Keratinocyte (primary cell): ENCODE data around the gene UCK2. TPM values are rescaled to one million over a fixed set of nuclear protein-coding genes. Genes with fewer than 3 reads are reported as not detected.

Experiments used
- DNase-seq: peaks from one replicate; pipeline ENCODE4 v3.0.0-alpha.2; 2011; ENCODE audit warnings: low read depth, missing footprints, low spot score
- FAIRE-seq: peaks from 2 replicates; lab custom pipeline; 2011; peaks lifted over from hg19 to GRCh38; lab: Jason Lieb, UNC
- H2AFZ ChIP-seq: 2 replicates; pipeline ENCODE4 v1.6.0; 2012; ENCODE audit warnings: low read length, control low read depth, inconsistent platforms; ENCODE audit not compliant: control insufficient read depth
- H3K27ac ChIP-seq: 2 replicates; pipeline ENCODE4 v1.5.1; 2011; ENCODE audit warnings: low read length; ENCODE audit not compliant: control insufficient read depth, insufficient read depth
- H3K27me3 ChIP-seq: 3 replicates; pipeline ENCODE4 v1.6.0; 2011; ENCODE audit warnings: low read length; ENCODE audit not compliant: control insufficient read depth, insufficient read depth; ENCODE audit errors: extremely low read depth
- H3K36me3 ChIP-seq, 2 experiments: 2 replicates in 1 of 2; 3 replicates in 1 of 2; pipeline ENCODE4 v1.5.1; 2011; ENCODE audit warnings: low read length in 2 of 2, mild to moderate bottlenecking in 1 of 2; ENCODE audit not compliant: control insufficient read depth in 2 of 2, insufficient read depth in 2 of 2; ENCODE audit errors: extremely low read depth in 1 of 2
- H3K4me1 ChIP-seq: 3 replicates; pipeline ENCODE4 v1.5.1; 2011; ENCODE audit warnings: low read length; ENCODE audit not compliant: control insufficient read depth, insufficient read depth; ENCODE audit errors: extremely low read depth
- H3K4me2 ChIP-seq: 3 replicates; pipeline ENCODE4 v1.6.0; 2011; ENCODE audit warnings: low read depth, low read length; ENCODE audit not compliant: control insufficient read depth, insufficient read depth; ENCODE audit errors: extremely low read depth
- H3K4me3 ChIP-seq, 3 experiments: fragments of 200-600 bp in 1 of 3; sonication (generic) in 1 of 3; 2 replicates in 2 of 3; 3 replicates in 1 of 3; pipeline ENCODE4 v1.5.1; 2011 to 2016; ENCODE audit warnings: low read length in 3 of 3, mild to moderate bottlenecking in 3 of 3, control low read depth in 2 of 3, inconsistent platforms in 1 of 3, low read depth in 1 of 3, mixed read lengths in 1 of 3, mixed run types in 1 of 3, moderate library complexity in 1 of 3; ENCODE audit not compliant: control insufficient read depth in 2 of 3, insufficient read depth in 2 of 3; ENCODE audit errors: extremely low read depth in 1 of 3
- H3K79me2 ChIP-seq: 2 replicates; pipeline ENCODE4 v1.6.0; 2012; ENCODE audit warnings: low read length; ENCODE audit not compliant: control insufficient read depth, insufficient read depth
- H3K9ac ChIP-seq: 3 replicates; pipeline ENCODE4 v1.6.0; 2011; ENCODE audit warnings: low read length; ENCODE audit not compliant: control insufficient read depth, insufficient read depth; ENCODE audit errors: extremely low read depth
- H3K9me1 ChIP-seq: 3 replicates; pipeline ENCODE4 v1.6.0; 2011; ENCODE audit warnings: low read length; ENCODE audit not compliant: control insufficient read depth, insufficient read depth; ENCODE audit errors: extremely low read depth
- H3K9me3 ChIP-seq: 2 replicates; pipeline ENCODE4 v1.5.1; 2012; ENCODE audit warnings: low read depth, low read length; ENCODE audit not compliant: control insufficient read depth
- H4K20me1 ChIP-seq: 3 replicates; pipeline ENCODE4 v1.6.0; 2011; ENCODE audit warnings: low read length; ENCODE audit not compliant: control insufficient read depth, insufficient read depth; ENCODE audit errors: extremely low read depth
- EZH2 ChIP-seq: IDR thresholded peaks from one replicate; pipeline ENCODE4 v1.6.1; 2012; ENCODE audit warnings: inconsistent platforms, mild to moderate bottlenecking, low read length, moderate library complexity
- dilution Hi-C: fragments of 300-500 bp; cut with MboI; formaldehyde crosslinking; loops from one replicate; pipeline ENCODE4 v1.7.0; 2020; ENCODE audit warnings: low sequenced_read_pairs; ENCODE audit not compliant: extremely low pct_ligation_motif_present
- polyA plus RNA-seq, 5 experiments: library from polyadenylated mRNA; depleted of rRNA in 3 of 5; stranded (reverse) in 3 of 5; stranded (forward) in 1 of 5; unstranded in 1 of 5; fragments of >200 nt; gene quantifications; 1 replicate in 1 of 5; 2 replicates in 3 of 5; 3 replicates in 1 of 5; pipeline versions ENCODE4 v1.2.1 to v1.2.3, GENCODE V29; 2011 to 2012; ENCODE audit warnings: missing spikeins in 2 of 5, low read depth in 1 of 5, low replicate concordance in 1 of 5
- TF ChIP-seq, protein P1 (sequence below), 3 experiments: IDR thresholded peaks in 1 of 3; conservative IDR thresholded peaks in 1 of 3; optimal IDR thresholded peaks in 1 of 3; 2 replicates in 2 of 3; 3 replicates in 1 of 3; pipeline versions ENCODE3 to v1.5.1; 2011; ENCODE audit warnings: low read length in 3 of 3, mild to moderate bottlenecking in 3 of 3, moderate library complexity in 2 of 3, control low read depth in 1 of 3, inconsistent platforms in 1 of 3; ENCODE audit not compliant: insufficient read depth in 2 of 3; ENCODE audit errors: extremely low read depth in 1 of 3

The UCK2 gene
- polyA plus RNA-seq, 1 donor (not counting 4 experiments of a cell fraction or from before 2014, with no cell fraction given) = 71.9 TPM

DNA sequence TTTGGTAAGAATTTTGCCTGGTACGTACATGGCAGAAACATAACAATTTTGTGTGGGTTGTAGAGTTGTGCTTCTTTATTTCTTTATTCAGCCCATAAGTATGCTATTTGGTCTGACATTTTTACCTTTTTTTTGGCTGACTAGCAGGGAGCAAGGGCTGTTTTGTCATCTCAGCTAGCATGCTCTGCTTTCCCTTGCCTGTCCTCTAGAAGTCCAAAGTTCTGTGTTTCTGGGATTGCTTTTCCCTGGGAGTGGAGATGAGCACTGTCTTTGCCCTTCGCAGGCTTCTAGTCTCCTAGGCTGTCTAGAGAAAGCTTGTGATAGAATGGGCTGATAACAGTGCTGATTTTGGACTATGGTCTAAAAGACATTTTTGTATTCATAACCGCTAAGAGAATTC lies 7.5 kb downstream of the UCK2 start:
- Histone ChIP-seq H3K27me3 (no peaks in the 10 kb centered on the region), H3K36me3 (peaks cover 1 to 3% of the 10 kb centered on the region in 2 experiments), H4K20me1 (peaks cover 17% of the 10 kb centered on the region), H3K9me3 (no peaks in the 10 kb centered on the region), H2AFZ (no peak overlapping the region), H3K9me1 (no peaks in the 10 kb centered on the region), H3K27ac (no peak overlapping the region), H3K4me1 (peaks cover under 1% of the 10 kb centered on the region), H3K79me2 (peaks cover 97% of the 10 kb centered on the region), H3K4me2 (no peak overlapping the region), H3K4me3 (no peak overlapping the region), H3K9ac (no peak overlapping the region)
- DNase-seq (no peak), FAIRE-seq (no peak)
- no peak for TF ChIP-seq EZH2
- TF ChIP-seq, protein P1, sequence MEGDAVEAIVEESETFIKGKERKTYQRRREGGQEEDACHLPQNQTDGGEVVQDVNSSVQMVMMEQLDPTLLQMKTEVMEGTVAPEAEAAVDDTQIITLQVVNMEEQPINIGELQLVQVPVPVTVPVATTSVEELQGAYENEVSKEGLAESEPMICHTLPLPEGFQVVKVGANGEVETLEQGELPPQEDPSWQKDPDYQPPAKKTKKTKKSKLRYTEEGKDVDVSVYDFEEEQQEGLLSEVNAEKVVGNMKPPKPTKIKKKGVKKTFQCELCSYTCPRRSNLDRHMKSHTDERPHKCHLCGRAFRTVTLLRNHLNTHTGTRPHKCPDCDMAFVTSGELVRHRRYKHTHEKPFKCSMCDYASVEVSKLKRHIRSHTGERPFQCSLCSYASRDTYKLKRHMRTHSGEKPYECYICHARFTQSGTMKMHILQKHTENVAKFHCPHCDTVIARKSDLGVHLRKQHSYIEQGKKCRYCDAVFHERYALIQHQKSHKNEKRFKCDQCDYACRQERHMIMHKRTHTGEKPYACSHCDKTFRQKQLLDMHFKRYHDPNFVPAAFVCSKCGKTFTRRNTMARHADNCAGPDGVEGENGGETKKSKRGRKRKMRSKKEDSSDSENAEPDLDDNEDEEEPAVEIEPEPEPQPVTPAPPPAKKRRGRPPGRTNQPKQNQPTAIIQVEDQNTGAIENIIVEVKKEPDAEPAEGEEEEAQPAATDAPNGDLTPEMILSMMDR (optimal IDR thresholded peaks at IDR 0.05 in 1 of 3, IDR thresholded peaks at IDR 0.05 in 1 of 3, conservative IDR thresholded peaks at IDR 0.05 in 1 of 3; ENCODE audit: extremely low read depth in 1 of 3, insufficient read depth in 2 of 3, low read length in 3 of 3) = no peak
- dilution Hi-C loops = no loop called here

DNA sequence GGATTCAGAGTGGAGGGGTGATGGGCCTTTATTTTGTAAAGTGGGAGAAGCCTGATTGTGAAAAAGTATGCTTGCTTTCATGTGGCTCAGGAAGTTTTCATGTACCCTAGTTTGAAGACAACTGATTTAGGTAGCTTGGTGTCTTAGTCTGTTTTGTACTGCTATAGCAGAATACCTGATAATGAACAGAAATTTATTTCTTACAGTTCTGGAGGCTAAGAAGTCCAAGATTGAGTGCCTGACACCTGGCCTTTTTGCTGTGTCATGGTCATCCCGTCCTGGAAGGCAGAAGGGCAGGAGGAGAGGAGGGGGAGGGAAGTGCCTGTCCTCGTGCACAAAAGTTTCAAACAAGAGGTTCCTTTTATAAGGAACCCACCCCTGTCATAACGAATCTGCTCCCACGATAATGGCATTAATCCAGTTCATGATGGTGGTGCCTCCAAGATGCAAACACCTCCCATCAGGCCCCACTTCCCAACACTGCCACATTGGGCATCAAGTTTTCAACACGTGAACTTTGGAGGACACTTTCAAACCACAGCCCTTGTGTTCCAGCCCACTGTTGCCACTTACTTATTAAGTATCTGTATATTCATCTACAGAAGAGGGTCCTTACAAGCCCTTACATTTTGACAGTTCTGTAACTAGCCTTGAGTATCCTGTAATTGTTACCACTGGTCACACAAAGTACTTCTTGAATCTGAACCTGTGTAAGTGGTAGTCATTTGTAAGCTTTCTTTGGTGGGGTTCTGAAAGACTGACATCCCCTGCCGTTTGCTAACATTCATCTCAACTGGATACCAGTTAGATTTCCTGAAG lies 9.5 kb downstream of the UCK2 start:
- H3K9me3 ChIP-seq = no peaks in the 10 kb centered on the region

More for the DNA sequence above, 9.5 kb downstream of the UCK2 start:
- H3K9me1 ChIP-seq = no peaks in the 10 kb centered on the region
- peaks cover 0 to 3% of the 10 kb centered on the region in 2 experiments for H3K36me3 ChIP-seq
- TF ChIP-seq, protein P1 (optimal IDR thresholded peaks at IDR 0.05 in 1 of 3, IDR thresholded peaks at IDR 0.05 in 1 of 3, conservative IDR thresholded peaks at IDR 0.05 in 1 of 3; ENCODE audit: extremely low read depth in 1 of 3, insufficient read depth in 2 of 3, low read length in 3 of 3) = no peak
- H3K4me3 ChIP-seq = no peak overlapping the region
- no peak overlapping the region for H3K27ac ChIP-seq
- H4K20me1 ChIP-seq = peaks cover 25% of the 10 kb centered on the region
- FAIRE-seq (no peak), DNase-seq (no peak)
- H3K79me2 ChIP-seq = peaks cover 94% of the 10 kb centered on the region
- no peak overlapping the region for H3K4me2 ChIP-seq
- H3K4me1 ChIP-seq = peaks cover 4% of the 10 kb centered on the region
- H2AFZ ChIP-seq = no peak overlapping the region
- no peaks in the 10 kb centered on the region for H3K27me3 ChIP-seq
- dilution Hi-C loops = no loop called here
- H3K9ac ChIP-seq = no peak overlapping the region
